Stimulated activated memory B cell treated with anti-CD40 and anti-IgM and Interleukin-4, amounts not matched to agents 10 μg/mL and 1 μg/mL and 100 μg/mL, for 72 hours (primary cell): Measurements from ENCODE around the gene SASS6.
A peak's percentile ranks its signal among the peaks of the same experiment; 100 is the strongest.

Experiments
- ATAC-seq: fragments of 150-1000 bp; cut with Tn5 transposase; 2 replicates; pipeline ENCODE4 v1.10.0; 2021
- H3K27ac Mint-ChIP-seq: one replicate; pipeline ENCODE4 v1.8.0; 2022; ENCODE audit warnings: mild to moderate bottlenecking, mixed read lengths
- H3K27me3 Mint-ChIP-seq: one replicate; pipeline ENCODE4 v1.8.0; 2022; ENCODE audit warnings: mixed read lengths
- H3K36me3 Mint-ChIP-seq: one replicate; pipeline ENCODE4 v1.8.0; 2022; ENCODE audit warnings: mixed read lengths
- H3K4me1 Mint-ChIP-seq: one replicate; pipeline ENCODE4 v1.8.0; 2022; ENCODE audit warnings: mixed read lengths
- H3K4me3 Mint-ChIP-seq: one replicate; pipeline ENCODE4 v1.8.0; 2022; ENCODE audit warnings: mild to moderate bottlenecking, moderate library complexity, mixed read lengths
- H3K9me3 Mint-ChIP-seq: one replicate; pipeline ENCODE4 v1.8.0; 2022; ENCODE audit warnings: mixed read lengths

The SASS6 gene

GRCh38 chr1:100038660-100039287, 94.0 kb downstream of the SASS6 start:
- ATAC-seq = peak; percentile 74
- Mint-ChIP-seq H3K9me3 (no peaks in the 10 kb centered on the region), H3K27ac (peak overlapping the region; percentile 89), H3K27me3 (no peaks in the 10 kb centered on the region), H3K4me3 (peak overlapping the region; percentile 92), H3K36me3 (peaks cover 14% of the 10 kb centered on the region), H3K4me1 (peaks cover 67% of the 10 kb centered on the region)

- H3K4me1 Mint-ChIP-seq = peaks cover 61% of the 10 kb centered on the region
- ATAC-seq = peak; percentile 98
- H3K27ac Mint-ChIP-seq = peak overlapping the region; percentile 89
- peak overlapping the region; percentile 92 for H3K4me3 Mint-ChIP-seq
- H3K36me3 Mint-ChIP-seq = peaks cover 10% of the 10 kb centered on the region
- no peaks in the 10 kb centered on the region for H3K9me3 Mint-ChIP-seq
- H3K27me3 Mint-ChIP-seq = no peaks in the 10 kb centered on the region
Measured at GRCh38 chr1:100037927-100038659, 94.6 kb downstream of the SASS6 start.

- Mint-ChIP-seq H3K4me1 (peaks cover 56% of the 10 kb centered on the region), H3K9me3 (no peaks in the 10 kb centered on the region), H3K36me3 (peaks cover 10% of the 10 kb centered on the region), H3K4me3 (peak overlapping the region; percentile 92), H3K27me3 (no peaks in the 10 kb centered on the region), H3K27ac (peak overlapping the region; percentile 89)
- ATAC-seq = no peak
Measured at GRCh38 chr1:100037656-100037926, 95.1 kb downstream of the SASS6 start.

- Mint-ChIP-seq H3K4me3 (peak overlapping the region; percentile 92), H3K36me3 (peaks cover 10% of the 10 kb centered on the region), H3K4me1 (peaks cover 50% of the 10 kb centered on the region), H3K9me3 (no peaks in the 10 kb centered on the region), H3K27ac (peak overlapping the region; percentile 89), H3K27me3 (no peaks in the 10 kb centered on the region)
- no peak for ATAC-seq
Measured at GRCh38 chr1:100036718-100037655, 95.7 kb downstream of the SASS6 start.

GRCh38 chr1:100035214-100035613, 97.5 kb downstream of the SASS6 start:
- Mint-ChIP-seq H3K27ac (peak overlapping the region; percentile 84), H3K4me3 (no peak overlapping the region), H3K27me3 (no peaks in the 10 kb centered on the region), H3K9me3 (no peaks in the 10 kb centered on the region), H3K4me1 (peaks cover 35% of the 10 kb centered on the region), H3K36me3 (peaks cover 10% of the 10 kb centered on the region)
- no peak for ATAC-seq

- no peak overlapping the region for H3K4me3 Mint-ChIP-seq
- H3K36me3 Mint-ChIP-seq = peaks cover 10% of the 10 kb centered on the region
- H3K9me3 Mint-ChIP-seq = no peaks in the 10 kb centered on the region
- ATAC-seq = no peak
- H3K27me3 Mint-ChIP-seq = no peaks in the 10 kb centered on the region
- peak overlapping the region; percentile 84 for H3K27ac Mint-ChIP-seq
- peaks cover 28% of the 10 kb centered on the region for H3K4me1 Mint-ChIP-seq
Measured at GRCh38 chr1:100034470-100034869, 98.3 kb downstream of the SASS6 start.
